Heart left ventricle (tissue), 16 donors: ENCODE data around the gene TMOD4. TPM values are rescaled to one million over a fixed set of nuclear protein-coding genes. Genes with fewer than 3 reads are reported as not detected.

ENCODE experiments used
- ATAC-seq, 4 donors: fragments of 200-7000 bp; cut with Tn5 transposase; one replicate each; pipeline ENCODE4 v1.9.1; 2020 to 2022; ENCODE audit warnings: moderate library complexity in 4 of 4, mild to moderate bottlenecking in 3 of 4, moderate number of reproducible peaks in 1 of 4
- DNase-seq, 5 donors: peaks; one replicate each; pipeline ENCODE4 v3.0.0-alpha.2; 2020
- H3K27ac ChIP-seq, 12 donors: fragments of 200-600 bp; sonication (generic) in 4 of 12; one replicate each; pipeline versions ENCODE4 v1.5.0 to v1.8.0; 2016 to 2022; ENCODE audit warnings: mild to moderate bottlenecking in 2 of 12
- H3K27me3 ChIP-seq, 9 donors: fragments of 200-600 bp; sonication (generic) in 2 of 9; one replicate each; pipeline versions ENCODE4 v1.5.1 to v1.8.0; 2016 to 2022; ENCODE audit warnings: mild to moderate bottlenecking in 3 of 9
- H3K36me3 ChIP-seq, 9 donors: fragments of 200-600 bp; sonication (generic) in 2 of 9; one replicate each; pipeline versions ENCODE4 v1.5.0 to v1.8.0; 2018 to 2022; ENCODE audit warnings: mild to moderate bottlenecking in 2 of 9
- H3K4me1 ChIP-seq, 12 donors: fragments of 200-600 bp; sonication (generic) in 4 of 12; one replicate each; pipeline versions ENCODE4 v1.5.0 to v1.8.0; 2016 to 2022; ENCODE audit warnings: mild to moderate bottlenecking in 3 of 12
- H3K4me3 ChIP-seq, 12 donors: fragments of 200-600 bp; sonication (generic) in 4 of 12; one replicate each; pipeline versions ENCODE4 v1.5.0 to v1.8.0; 2017 to 2022; ENCODE audit warnings: mild to moderate bottlenecking in 9 of 12, moderate library complexity in 4 of 12
- H3K9me3 ChIP-seq, 12 donors: fragments of 200-600 bp; sonication (generic) in 4 of 12; one replicate each; pipeline versions ENCODE4 v1.5.0 to v1.8.0; 2016 to 2022; ENCODE audit warnings: mild to moderate bottlenecking in 1 of 12
- POLR2A ChIP-seq, 2 donors: fragments of 450-650 bp; IDR thresholded peaks; one replicate each; pipeline ENCODE4 v1.6.1; 2017; ENCODE audit warnings: antibody characterized with exemption in 2 of 2, mild to moderate bottlenecking in 2 of 2, moderate library complexity in 2 of 2
- WGBS, 4 donors: extraction: QIAGEN DNeasy Blood & Tissue Kit in 2 of 4; methylation state at CpG; one replicate each; pipeline versions ENCODE4 v1.1.5 to v1.1.7; 2013 to 2018; 5-methylcytosine and 5-hydroxymethylcytosine counted together
- intact Hi-C, 10 donors: fragments of 100-400 bp; cut with DNase I; formaldehyde crosslinking; loops; one replicate each; pipeline versions ENCODE4 v1.11.1 to v1.14.2; 2022
- polyA plus RNA-seq, 2 donors: library from polyadenylated mRNA; stranded (reverse); fragments of 200-250 nt; gene quantifications; one replicate each; pipeline ENCODE4 v1.2.3, GENCODE V29; 2013
- total RNA-seq, 9 donors: library from RNA; depleted of rRNA in 2 of 9; stranded (reverse); fragments of >200 nt in 2 of 9; fragmentation: NEBNext Ultra II Directional in 3 of 9; extraction: Animal tissue kit (Norgen Biotek cat#: 25700) in 3 of 9; gene quantifications; one replicate each; pipeline versions ENCODE4 v1.1.0 to v1.2.4, GENCODE V29; 2016 to 2023
- TF ChIP-seq, protein P1 (sequence below), 12 donors: fragments of 200-600 bp; sonication (generic) in 4 of 12; IDR thresholded peaks; one replicate each; pipeline versions ENCODE4 v1.5.0 to v1.8.0; 2018 to 2022; ENCODE audit warnings: antibody characterized with exemption in 12 of 12, mild to moderate bottlenecking in 5 of 12
- donor health status: ischemic (EF 13 %, LVEDD 7.1; RV severe dilation, severe dysfunction).
- donor health status: healthy with polysubstance abuse.
- donor health status: DM: no; HTN: yes; CAD: no.
- donor health status: DM: no; HTN: no; CAD: no.
- donor health status: ischemic (EF 25% LVEDD 6.9; RV normal size, moderate dysfunction).
- donor health status: ischemic (EF 25% LVEDD 5.7; RV mildly dilated, moderate dysfunction).
- donor health status: healthy.
- donor health status: DM: yes; HTN: yes; CAD: no.
- donor health status: ischemic (EF 35%, LVEDD 5.7; RV mildly dilated, moderate dysfunction).
- donor health status: nonischemic (EF 11% LVEDD 7.7; RV severe dilation, severe dysfunction).
- donor health status: DM: yes; HTN: yes; CAD: no.
- donor health status: PGD.
- donor health status: ischemic (EF 29% LVEDD 5.4; RV normal size, mild dysfunction).
- donor health status: nonischemic (EF 23%, LVEDD 6.1; RV moderate dilation, normal function).

The TMOD4 gene
- total and polyA plus RNA-seq, 11 donors = 0.37 to 0.61 (median 0.50) TPM; not detected in 8

DNA sequence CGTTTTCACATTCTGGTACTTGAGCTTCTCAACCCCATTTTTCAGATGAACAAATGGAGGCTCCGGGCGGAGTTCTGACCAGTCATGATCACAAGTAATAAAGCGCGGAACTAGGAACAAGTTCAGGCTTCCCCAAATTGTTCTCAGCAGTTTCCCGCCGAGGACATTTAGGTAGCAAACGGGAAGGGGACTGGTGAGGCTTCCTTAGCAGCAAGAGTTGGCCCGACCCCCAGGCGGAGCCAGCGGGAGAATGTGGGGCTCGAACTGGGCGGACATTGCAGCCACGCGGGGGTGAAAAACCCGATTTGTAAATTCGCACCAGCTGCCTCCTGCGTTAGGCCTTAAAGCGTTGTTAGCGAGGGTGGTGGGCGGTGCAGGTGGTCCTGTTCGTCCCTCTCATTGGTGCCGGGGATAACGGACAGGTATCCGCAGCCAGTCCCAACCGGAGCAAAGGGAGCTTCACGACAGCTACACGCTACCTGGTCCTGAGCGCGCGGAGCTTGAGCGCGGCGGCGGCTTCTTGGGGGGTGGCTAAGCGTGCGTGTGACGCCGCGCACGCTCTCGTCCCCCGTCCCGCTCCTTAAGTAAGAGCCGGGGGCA lies 44.7 kb downstream of the TMOD4 start:
- Histone ChIP-seq H3K36me3 (peaks cover 0 to 42% (median 27%) of the 10 kb centered on the region in 9 donors), H3K27ac (peak overlapping the region in 10 of 12 donors; percentile 20 to 72 (median 50)), H3K4me3 (peak overlapping the region in 10 of 12 donors; percentile 21 to 61 (median 46)), H3K27me3 (no peaks in the 10 kb centered on the region), H3K9me3 (no peaks in the 10 kb centered on the region), H3K4me1 (peaks cover 0 to 27% (median 3%) of the 10 kb centered on the region in 12 donors)
- intact Hi-C loops = no loop called here
- DNase-seq (peak; percentile 84 to 91 (median 87)), ATAC-seq (peak; percentile 85 to 91 (median 88))
- TF ChIP-seq, protein P1, sequence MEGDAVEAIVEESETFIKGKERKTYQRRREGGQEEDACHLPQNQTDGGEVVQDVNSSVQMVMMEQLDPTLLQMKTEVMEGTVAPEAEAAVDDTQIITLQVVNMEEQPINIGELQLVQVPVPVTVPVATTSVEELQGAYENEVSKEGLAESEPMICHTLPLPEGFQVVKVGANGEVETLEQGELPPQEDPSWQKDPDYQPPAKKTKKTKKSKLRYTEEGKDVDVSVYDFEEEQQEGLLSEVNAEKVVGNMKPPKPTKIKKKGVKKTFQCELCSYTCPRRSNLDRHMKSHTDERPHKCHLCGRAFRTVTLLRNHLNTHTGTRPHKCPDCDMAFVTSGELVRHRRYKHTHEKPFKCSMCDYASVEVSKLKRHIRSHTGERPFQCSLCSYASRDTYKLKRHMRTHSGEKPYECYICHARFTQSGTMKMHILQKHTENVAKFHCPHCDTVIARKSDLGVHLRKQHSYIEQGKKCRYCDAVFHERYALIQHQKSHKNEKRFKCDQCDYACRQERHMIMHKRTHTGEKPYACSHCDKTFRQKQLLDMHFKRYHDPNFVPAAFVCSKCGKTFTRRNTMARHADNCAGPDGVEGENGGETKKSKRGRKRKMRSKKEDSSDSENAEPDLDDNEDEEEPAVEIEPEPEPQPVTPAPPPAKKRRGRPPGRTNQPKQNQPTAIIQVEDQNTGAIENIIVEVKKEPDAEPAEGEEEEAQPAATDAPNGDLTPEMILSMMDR (IDR thresholded peaks at IDR 0.05) = peak in 4 of 12 donors; percentile 5 to 22 (median 18)
- peak in 1 of 2 donors; percentile 35 for TF ChIP-seq POLR2A (IDR thresholded peaks at IDR 0.05)
- 22 to 42% (median 26%) methylated on average over 30 to 45 of the region's 45 CpGs for WGBS, 4 donors

DNA sequence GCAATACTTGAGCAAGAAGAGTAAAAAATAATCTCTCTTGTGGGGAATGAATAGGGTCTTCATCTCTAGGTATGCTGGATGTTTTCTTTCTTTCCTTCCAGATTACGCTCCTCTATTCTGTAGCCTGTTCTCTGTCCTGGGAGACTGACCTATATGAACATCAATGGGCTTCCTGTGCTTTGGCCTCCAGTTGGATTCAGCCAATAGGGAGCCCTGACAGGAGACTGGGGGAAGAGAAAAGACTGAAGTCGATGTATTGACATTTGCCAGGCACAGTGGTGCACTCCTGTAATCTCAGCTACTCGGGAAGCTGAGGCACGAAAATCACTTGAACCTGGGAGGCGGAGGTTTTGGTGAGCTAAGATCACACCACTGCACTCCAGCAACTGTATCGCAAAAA lies 47.0 kb downstream of the TMOD4 start:
- intact Hi-C loops = no loop called here
- TF ChIP-seq, protein P1 (IDR thresholded peaks at IDR 0.05) = no peak
- TF ChIP-seq POLR2A (IDR thresholded peaks at IDR 0.05) = no peak
- Histone ChIP-seq H3K4me3 (no peak overlapping the region), H3K36me3 (peaks cover 0 to 31% (median 10%) of the 10 kb centered on the region in 9 donors), H3K27ac (no peak overlapping the region), H3K4me1 (peaks cover 0 to 27% (median 3%) of the 10 kb centered on the region in 12 donors), H3K27me3 (no peaks in the 10 kb centered on the region), H3K9me3 (no peaks in the 10 kb centered on the region)
- 46 to 62% (median 47%) methylated on average over 6 of the region's 6 CpGs for WGBS, 4 donors
- ATAC-seq (no peak), DNase-seq (no peak)

DNA sequence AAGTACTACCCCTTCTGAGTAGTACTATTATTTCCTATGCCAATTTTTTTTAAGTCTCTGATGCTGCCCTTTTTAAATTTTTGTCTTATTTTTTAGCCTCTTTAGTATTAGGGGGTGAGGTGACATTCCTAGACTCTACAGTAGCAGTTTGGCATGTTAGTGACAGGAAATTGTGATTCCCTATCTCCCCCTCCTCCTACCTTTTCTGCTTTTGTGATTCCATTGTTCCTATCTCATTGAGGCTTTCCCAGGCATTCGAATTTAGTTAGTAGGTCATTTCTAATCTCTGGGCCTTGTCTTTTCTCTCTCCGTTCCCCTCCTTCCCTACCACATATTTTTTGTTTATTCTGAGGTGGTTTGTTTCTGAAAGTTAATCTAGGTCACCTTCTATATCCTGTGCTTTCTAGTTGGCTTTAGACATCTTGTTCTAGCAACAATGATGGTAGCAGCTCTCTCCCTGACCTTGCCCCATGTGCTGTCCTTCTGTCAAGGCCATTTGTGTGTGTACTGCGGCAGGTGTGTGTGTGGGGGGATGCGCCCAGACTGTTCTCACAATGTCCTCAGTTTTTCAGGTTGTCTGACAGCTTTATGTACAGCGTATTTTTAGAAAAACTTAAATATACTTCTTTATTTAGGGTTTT lies 50.9 kb downstream of the TMOD4 start:
- no peak overlapping the region for H3K4me3 ChIP-seq
- H3K9me3 ChIP-seq = no peaks in the 10 kb centered on the region
- TF ChIP-seq, protein P1 (IDR thresholded peaks at IDR 0.05) = no peak
- TF ChIP-seq POLR2A (IDR thresholded peaks at IDR 0.05) = no peak
- intact Hi-C loops = loop anchor here in 1 of 10 donors (5.0 kb wide), 1 partner anchor 32 kb away; the partner anchor contains the start of gene TNFAIP8L2
- no peak overlapping the region for H3K27ac ChIP-seq
- ATAC-seq (no peak), DNase-seq (no peak)
- WGBS, 4 donors = 71 to 77% (median 75%) methylated on average over 5 of the region's 5 CpGs
- peaks cover 0 to 56% (median 19%) of the 10 kb centered on the region in 9 donors for H3K36me3 ChIP-seq
- H3K27me3 ChIP-seq = no peaks in the 10 kb centered on the region
- H3K4me1 ChIP-seq = peaks cover 0 to 4% (median 0%) of the 10 kb centered on the region in 12 donors

Other genes starting within 250 kb of the TMOD4 start
- 10 to 100 TPM; 12.5 to 28.0 (median 17.5) TPM for gene SETDB1, start 249.6 kb downstream of the TMOD4 start, total RNA-seq
- gene SETDB1, start 249.6 kb downstream of the TMOD4 start, polyA plus RNA-seq = 10 to 100 TPM; 12.7 to 12.9 TPM
- gene CERS2, start 201.1 kb downstream of the TMOD4 start, total RNA-seq = 100 to 1,000 TPM in 2 of 9 donors, 10 to 100 TPM in 7; 51.7 to 113 (median 76.1) TPM
- gene CERS2, start 201.1 kb downstream of the TMOD4 start, polyA plus RNA-seq = 10 to 100 TPM; 72.0 to 94.1 TPM
- 1 to 10 TPM in 1 of 9 donors, under 1 TPM in 3, not detected in 5; 0.12 to 2.0 (median 0.35) TPM for gene ANXA9, start 193.7 kb downstream of the TMOD4 start, total RNA-seq
- under 1 TPM in 1 of 2 donors, not detected in 1; 0.19 TPM for gene ANXA9, start 193.7 kb downstream of the TMOD4 start, polyA plus RNA-seq
- gene MINDY1, start 169.1 kb downstream of the TMOD4 start, total RNA-seq = 10 to 100 TPM; 37.6 to 98.4 (median 54.2) TPM
- 10 to 100 TPM; 18.5 to 20.4 TPM for gene MINDY1, start 169.1 kb downstream of the TMOD4 start, polyA plus RNA-seq
- gene PRUNE1, start 167.5 kb downstream of the TMOD4 start, total RNA-seq = 10 to 100 TPM; 32.5 to 65.3 (median 42.0) TPM
- 10 to 100 TPM; 15.1 to 22.8 TPM for gene PRUNE1, start 167.5 kb downstream of the TMOD4 start, polyA plus RNA-seq
- under 1 TPM in 7 of 9 donors, not detected in 2; 0.09 to 0.59 (median 0.38) TPM for gene BNIPL, start 139.4 kb downstream of the TMOD4 start, total RNA-seq
- under 1 TPM; 0.07 to 0.65 TPM for gene BNIPL, start 139.4 kb downstream of the TMOD4 start, polyA plus RNA-seq
- 10 to 100 TPM in 3 of 9 donors, 1 to 10 TPM in 6; 7.1 to 14.2 (median 8.0) TPM for gene C1orf56, start 128.2 kb downstream of the TMOD4 start, total RNA-seq
- 1 to 10 TPM; 6.3 to 7.5 TPM for gene C1orf56, start 128.2 kb downstream of the TMOD4 start, polyA plus RNA-seq
- 10 to 100 TPM; 21.7 to 65.9 (median 28.2) TPM for gene CDC42SE1, start 116.4 kb downstream of the TMOD4 start, total RNA-seq
- 10 to 100 TPM; 20.3 to 37.8 TPM for gene CDC42SE1, start 116.4 kb downstream of the TMOD4 start, polyA plus RNA-seq
- gene MLLT11, start 115.6 kb downstream of the TMOD4 start, total RNA-seq = 10 to 100 TPM in 7 of 9 donors, 1 to 10 TPM in 2; 4.8 to 54.1 (median 20.5) TPM
- 10 to 100 TPM in 1 of 2 donors, 1 to 10 TPM in 1; 5.4 to 23.4 TPM for gene MLLT11, start 115.6 kb downstream of the TMOD4 start, polyA plus RNA-seq
- gene GABPB2, start 105.2 kb downstream of the TMOD4 start, total RNA-seq = 10 to 100 TPM in 8 of 9 donors, 1 to 10 TPM in 1; 5.9 to 15.2 (median 11.7) TPM
- 1 to 10 TPM; 4.6 to 8.9 TPM for gene GABPB2, start 105.2 kb downstream of the TMOD4 start, polyA plus RNA-seq
- 10 to 100 TPM; 36.4 to 97.1 (median 50.8) TPM for gene SEMA6C, start 29.4 kb downstream of the TMOD4 start, total RNA-seq
- 10 to 100 TPM; 16.4 to 85.0 TPM for gene SEMA6C, start 29.4 kb downstream of the TMOD4 start, polyA plus RNA-seq
- gene TNFAIP8L2, start 19.3 kb downstream of the TMOD4 start, total RNA-seq = 1 to 10 TPM in 6 of 9 donors, under 1 TPM in 3; 0.49 to 7.9 (median 1.3) TPM
- 1 to 10 TPM; 1.6 to 2.0 TPM for gene TNFAIP8L2, start 19.3 kb downstream of the TMOD4 start, polyA plus RNA-seq
- 10 to 100 TPM; 10.1 to 26.8 (median 13.0) TPM for gene LYSMD1, start 10.1 kb downstream of the TMOD4 start, total RNA-seq
- gene LYSMD1, start 10.1 kb downstream of the TMOD4 start, polyA plus RNA-seq = 10 to 100 TPM in 1 of 2 donors, 1 to 10 TPM in 1; 6.8 to 14.7 TPM
- 10 to 100 TPM; 11.5 to 28.4 (median 17.5) TPM for gene SCNM1, start 9.8 kb downstream of the TMOD4 start, total RNA-seq
- 10 to 100 TPM; 33.0 to 44.4 TPM for gene SCNM1, start 9.8 kb downstream of the TMOD4 start, polyA plus RNA-seq
- 10 to 100 TPM; 29.6 to 49.1 (median 38.1) TPM for gene VPS72, start 14.2 kb upstream of the TMOD4 start, total RNA-seq
- gene VPS72, start 14.2 kb upstream of the TMOD4 start, polyA plus RNA-seq = 10 to 100 TPM; 31.2 to 41.6 TPM
- 10 to 100 TPM; 28.1 to 48.8 (median 37.0) TPM for gene PIP5K1A, start 22.6 kb upstream of the TMOD4 start, total RNA-seq
- gene PIP5K1A, start 22.6 kb upstream of the TMOD4 start, polyA plus RNA-seq = 10 to 100 TPM; 20.5 to 26.1 TPM
- 100 to 1,000 TPM; 127 to 181 (median 138) TPM for gene PSMD4, start 78.8 kb upstream of the TMOD4 start, total RNA-seq
- gene PSMD4, start 78.8 kb upstream of the TMOD4 start, polyA plus RNA-seq = 100 to 1,000 TPM; 205 to 231 TPM
- gene ZNF687, start 106.3 kb upstream of the TMOD4 start, total RNA-seq = 10 to 100 TPM; 10.9 to 30.3 (median 14.3) TPM
- 10 to 100 TPM in 1 of 2 donors, 1 to 10 TPM in 1; 6.9 to 11.1 TPM for gene ZNF687, start 106.3 kb upstream of the TMOD4 start, polyA plus RNA-seq
- 10 to 100 TPM; 34.9 to 76.0 (median 49.8) TPM for gene PI4KB, start 151.4 kb upstream of the TMOD4 start, total RNA-seq
- 10 to 100 TPM; 17.4 to 41.2 TPM for gene PI4KB, start 151.4 kb upstream of the TMOD4 start, polyA plus RNA-seq
- 10 to 100 TPM; 14.0 to 49.3 (median 22.1) TPM for gene RFX5, start 171.3 kb upstream of the TMOD4 start, total RNA-seq
- 10 to 100 TPM; 10.8 to 11.3 TPM for gene RFX5, start 171.3 kb upstream of the TMOD4 start, polyA plus RNA-seq
- gene SELENBP1, start 196.7 kb upstream of the TMOD4 start, total RNA-seq = 10 to 100 TPM; 27.6 to 97.8 (median 48.7) TPM
- 10 to 100 TPM; 14.3 to 37.9 TPM for gene SELENBP1, start 196.7 kb upstream of the TMOD4 start, polyA plus RNA-seq
- gene PSMB4, start 223.6 kb upstream of the TMOD4 start, total RNA-seq = 100 to 1,000 TPM; 173 to 237 (median 212) TPM
- gene PSMB4, start 223.6 kb upstream of the TMOD4 start, polyA plus RNA-seq = 100 to 1,000 TPM; 345 to 367 TPM